Prostate gland (tissue), 2 donors: ENCODE results near the gene CTNNA1. TPM values are rescaled to one million over a fixed set of nuclear protein-coding genes. Genes with fewer than 3 reads are reported as not detected.
"Not testable (repeated sequence)": the region's sequence is repeated elsewhere in the genome, so short reads cannot be mapped to it uniquely, and the experiment has no call there.

ENCODE experiments used
- DNase-seq: peaks from one replicate; pipeline ENCODE4 v3.0.0-alpha.2; 2019; ENCODE audit warnings: low spot score
- H3K27ac ChIP-seq, 2 donors: fragments of 200-600 bp; sonication (generic); 2 replicates each; pipeline ENCODE4 v1.5.1; 2017 to 2019
- H3K27me3 ChIP-seq: fragments of 200-600 bp; sonication (generic); replicated peaks from 2 replicates; pipeline ENCODE4 v1.5.1; 2019; ENCODE audit not compliant: insufficient read depth
- H3K36me3 ChIP-seq, 2 donors: fragments of 200-600 bp; sonication (generic); 1 replicate in 1 of 2; 2 replicates in 1 of 2; pipeline versions ENCODE4 v1.5.1 to v1.8.1; 2017 to 2019
- H3K4me1 ChIP-seq: fragments of 200-600 bp; sonication (generic); replicated peaks from 2 replicates; pipeline ENCODE4 v1.5.1; 2019
- H3K4me3 ChIP-seq, 2 donors: fragments of 200-600 bp; sonication (generic); 2 replicates each; pipeline ENCODE4 v1.5.1; 2017 to 2019
- H3K9me3 ChIP-seq: fragments of 200-600 bp; sonication (generic); 2 replicates; pipeline ENCODE4 v1.5.1; 2017
- POLR2A ChIP-seq: fragments of 450-650 bp; IDR thresholded peaks from one replicate; pipeline ENCODE4 v1.6.1; 2016; ENCODE audit warnings: antibody characterized with exemption, mild to moderate bottlenecking
- POLR2AphosphoS5 ChIP-seq: sonication (generic); formaldehyde crosslinking; IDR thresholded peaks from one replicate; pipeline ENCODE4 v1.6.1; 2017; ENCODE audit warnings: antibody characterized with exemption
- WGBS: methylation state at CpG from one replicate; pipeline ENCODE4 v1.1.5; 2018; 5-methylcytosine and 5-hydroxymethylcytosine counted together
- intact Hi-C: fragments of 100-400 bp; cut with DNase I; formaldehyde crosslinking; loops from one replicate; pipeline ENCODE4 v1.14.2; 2022
- total RNA-seq, 2 donors: library from RNA; depleted of rRNA; stranded (reverse); fragments of >200 nt; gene quantifications; one replicate each; pipeline ENCODE4 v1.1.0, GENCODE V29; 2016
- TF ChIP-seq, protein P1 (sequence below), 4 experiments: fragments of 200-600 bp in 2 of 4; fragments of 450-650 bp in 2 of 4; sonication (generic) in 2 of 4; IDR thresholded peaks; 1 replicate in 3 of 4; 2 replicates in 1 of 4; pipeline ENCODE4 v1.5.1; 2016 to 2019; ENCODE audit warnings: antibody characterized with exemption in 4 of 4, mild to moderate bottlenecking in 2 of 4, moderate library complexity in 2 of 4

Gene CTNNA1
- total RNA-seq, 2 donors from 2014 or later = 210 to 212 TPM

DNA sequence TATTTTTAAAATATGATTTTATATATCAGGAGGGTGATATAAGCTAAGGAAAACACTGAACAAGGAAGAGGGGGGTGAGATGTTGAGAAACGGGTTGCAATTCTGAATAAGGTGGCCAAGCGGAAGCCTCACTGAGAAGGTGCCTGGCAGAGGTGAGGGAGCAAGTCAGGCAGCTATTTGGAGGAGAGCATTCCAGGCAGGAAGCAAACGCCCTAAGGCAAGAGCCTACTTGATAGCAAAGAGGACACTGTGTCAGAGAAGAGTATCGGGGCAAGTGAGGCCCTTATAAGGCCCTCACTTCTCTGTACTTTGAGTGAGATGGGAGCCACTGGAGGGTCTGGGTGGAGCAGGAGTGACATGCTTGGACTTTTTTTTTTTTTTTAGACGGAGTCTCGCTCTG, 8.0 kb upstream of the CTNNA1 start:
- intact Hi-C loops = no loop called here
- TF ChIP-seq POLR2A (no peak), POLR2AphosphoS5 (no peak)
- TF ChIP-seq, protein P1, sequence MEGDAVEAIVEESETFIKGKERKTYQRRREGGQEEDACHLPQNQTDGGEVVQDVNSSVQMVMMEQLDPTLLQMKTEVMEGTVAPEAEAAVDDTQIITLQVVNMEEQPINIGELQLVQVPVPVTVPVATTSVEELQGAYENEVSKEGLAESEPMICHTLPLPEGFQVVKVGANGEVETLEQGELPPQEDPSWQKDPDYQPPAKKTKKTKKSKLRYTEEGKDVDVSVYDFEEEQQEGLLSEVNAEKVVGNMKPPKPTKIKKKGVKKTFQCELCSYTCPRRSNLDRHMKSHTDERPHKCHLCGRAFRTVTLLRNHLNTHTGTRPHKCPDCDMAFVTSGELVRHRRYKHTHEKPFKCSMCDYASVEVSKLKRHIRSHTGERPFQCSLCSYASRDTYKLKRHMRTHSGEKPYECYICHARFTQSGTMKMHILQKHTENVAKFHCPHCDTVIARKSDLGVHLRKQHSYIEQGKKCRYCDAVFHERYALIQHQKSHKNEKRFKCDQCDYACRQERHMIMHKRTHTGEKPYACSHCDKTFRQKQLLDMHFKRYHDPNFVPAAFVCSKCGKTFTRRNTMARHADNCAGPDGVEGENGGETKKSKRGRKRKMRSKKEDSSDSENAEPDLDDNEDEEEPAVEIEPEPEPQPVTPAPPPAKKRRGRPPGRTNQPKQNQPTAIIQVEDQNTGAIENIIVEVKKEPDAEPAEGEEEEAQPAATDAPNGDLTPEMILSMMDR (IDR thresholded peaks at IDR 0.05) = no peak
- Histone ChIP-seq H3K27ac (no peak overlapping the region), H3K36me3 (no peaks in the 10 kb centered on the region), H3K27me3 (no peaks in the 10 kb centered on the region), H3K4me3 (no peak overlapping the region), H3K9me3 (no peaks in the 10 kb centered on the region), H3K4me1 (no peaks in the 10 kb centered on the region)
- 93% methylated on average over 6 of the region's 6 CpGs for WGBS
- no peak for DNase-seq

DNA sequence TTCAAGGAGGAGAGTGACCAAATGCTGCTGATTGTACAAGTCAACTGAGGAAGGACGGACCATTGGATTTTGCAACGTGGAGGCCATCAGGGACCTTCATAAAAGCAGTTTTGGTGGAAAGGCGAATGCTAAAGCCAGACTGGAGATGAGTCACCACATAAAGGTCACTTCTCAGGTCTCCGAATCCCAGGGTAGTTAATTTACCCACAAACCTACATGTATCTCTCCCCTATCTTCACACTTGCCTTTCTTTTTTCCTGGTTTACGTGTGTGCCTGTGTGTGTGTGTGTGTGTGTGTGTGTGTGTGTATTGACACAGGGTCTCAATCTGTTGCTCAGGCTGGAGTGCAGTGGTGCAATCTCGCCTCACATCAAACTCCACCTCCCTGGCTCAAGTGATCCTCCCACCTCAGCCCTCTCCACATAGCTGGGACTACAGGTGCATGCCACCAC, 4.6 kb upstream of the CTNNA1 start:
- H3K4me1 ChIP-seq = no peaks in the 10 kb centered on the region
- intact Hi-C loops = no loop called here
- H3K36me3 ChIP-seq = no peaks in the 10 kb centered on the region
- no peaks in the 10 kb centered on the region for H3K27me3 ChIP-seq
- no peak for TF ChIP-seq POLR2AphosphoS5
- TF ChIP-seq, protein P1 (IDR thresholded peaks at IDR 0.05) = no peak
- TF ChIP-seq POLR2A = no peak
- H3K4me3 ChIP-seq = no peak overlapping the region
- no peak overlapping the region for H3K27ac ChIP-seq
- no peaks in the 10 kb centered on the region for H3K9me3 ChIP-seq
- DNase-seq = no peak
- WGBS = 83% methylated on average over 6 of the region's 6 CpGs

DNA sequence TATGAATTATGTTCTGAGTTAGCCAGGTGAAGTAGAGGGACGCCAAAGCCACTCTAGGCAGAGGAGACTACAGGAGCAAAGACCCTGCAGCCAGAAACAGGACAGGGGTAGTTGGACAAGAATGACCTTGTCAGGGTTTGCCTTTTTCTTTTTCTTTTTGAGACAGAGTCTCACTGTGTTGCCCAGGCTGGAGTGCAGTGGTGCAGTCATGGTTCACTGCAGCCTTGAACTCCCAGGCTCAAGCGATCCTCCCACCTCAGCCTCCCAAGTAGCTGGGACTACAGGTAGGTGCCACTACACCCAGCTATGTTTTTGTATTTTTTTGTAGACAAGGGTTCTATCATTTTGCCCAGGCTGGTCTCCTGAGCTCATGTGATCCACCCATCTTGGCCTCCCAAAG, 1.9 kb upstream of the CTNNA1 start:
- H3K4me3 ChIP-seq, H3K9me3 ChIP-seq, H3K27ac ChIP-seq, H3K27me3 ChIP-seq, DNase-seq, H3K4me1 ChIP-seq, H3K36me3 ChIP-seq: not testable (repeated sequence)
- 100% methylated on average over 2 of the region's 2 CpGs for WGBS
- intact Hi-C loops = loop anchor here (5.0 to 10.0 kb wide), 2 partner anchors 511 to 813 kb away; partner anchors contain the start of gene UBE2D2

DNA sequence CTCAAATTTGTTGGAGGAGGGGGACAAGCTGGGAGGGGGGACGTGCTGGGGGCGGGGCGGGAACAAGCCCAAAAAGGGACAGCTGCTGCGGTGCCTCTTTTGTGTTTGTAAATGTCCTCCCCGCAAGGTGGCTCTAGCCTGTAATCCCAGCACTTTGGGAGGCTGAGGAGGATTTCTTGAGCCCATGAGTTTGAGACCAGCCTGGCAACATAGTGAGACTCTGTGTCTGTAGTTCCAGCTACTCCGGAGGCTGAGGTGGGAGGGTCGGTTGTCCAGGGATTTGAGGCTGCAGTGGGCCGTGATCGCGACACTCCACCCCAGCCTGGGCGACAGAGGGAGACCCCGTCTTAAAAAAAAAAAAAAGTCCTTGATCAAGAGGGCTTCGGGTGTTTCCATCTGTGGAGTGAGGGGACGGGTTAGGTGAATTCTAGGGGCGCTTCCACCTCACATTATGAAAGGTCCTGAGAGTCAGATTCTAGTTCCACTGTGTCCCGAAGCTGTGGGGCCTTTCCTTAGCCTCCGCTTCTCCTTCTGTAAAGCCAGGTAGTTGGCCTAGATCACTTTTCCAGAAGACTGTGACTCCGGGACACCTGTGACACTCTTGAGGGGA, 779 bp upstream of the CTNNA1 start:
- Histone ChIP-seq H3K4me1 (no peaks in the 10 kb centered on the region), H3K4me3 (peak overlapping the region; percentile 73 to 84), H3K36me3 (no peaks in the 10 kb centered on the region), H3K9me3 (no peaks in the 10 kb centered on the region), H3K27ac (peak overlapping the region; percentile 98), H3K27me3 (no peaks in the 10 kb centered on the region)
- WGBS = 16% methylated on average over 18 of the region's 18 CpGs
- intact Hi-C loops = loop anchor here (5.0 to 10.0 kb wide), 2 partner anchors 510 to 812 kb away; partner anchors contain the start of gene UBE2D2
- TF ChIP-seq POLR2AphosphoS5 (no peak), POLR2A (no peak)
- TF ChIP-seq, protein P1 (IDR thresholded peaks at IDR 0.05) = peak in 1 of 4 experiments; percentile 35
- DNase-seq = peak; percentile 44

DNA sequence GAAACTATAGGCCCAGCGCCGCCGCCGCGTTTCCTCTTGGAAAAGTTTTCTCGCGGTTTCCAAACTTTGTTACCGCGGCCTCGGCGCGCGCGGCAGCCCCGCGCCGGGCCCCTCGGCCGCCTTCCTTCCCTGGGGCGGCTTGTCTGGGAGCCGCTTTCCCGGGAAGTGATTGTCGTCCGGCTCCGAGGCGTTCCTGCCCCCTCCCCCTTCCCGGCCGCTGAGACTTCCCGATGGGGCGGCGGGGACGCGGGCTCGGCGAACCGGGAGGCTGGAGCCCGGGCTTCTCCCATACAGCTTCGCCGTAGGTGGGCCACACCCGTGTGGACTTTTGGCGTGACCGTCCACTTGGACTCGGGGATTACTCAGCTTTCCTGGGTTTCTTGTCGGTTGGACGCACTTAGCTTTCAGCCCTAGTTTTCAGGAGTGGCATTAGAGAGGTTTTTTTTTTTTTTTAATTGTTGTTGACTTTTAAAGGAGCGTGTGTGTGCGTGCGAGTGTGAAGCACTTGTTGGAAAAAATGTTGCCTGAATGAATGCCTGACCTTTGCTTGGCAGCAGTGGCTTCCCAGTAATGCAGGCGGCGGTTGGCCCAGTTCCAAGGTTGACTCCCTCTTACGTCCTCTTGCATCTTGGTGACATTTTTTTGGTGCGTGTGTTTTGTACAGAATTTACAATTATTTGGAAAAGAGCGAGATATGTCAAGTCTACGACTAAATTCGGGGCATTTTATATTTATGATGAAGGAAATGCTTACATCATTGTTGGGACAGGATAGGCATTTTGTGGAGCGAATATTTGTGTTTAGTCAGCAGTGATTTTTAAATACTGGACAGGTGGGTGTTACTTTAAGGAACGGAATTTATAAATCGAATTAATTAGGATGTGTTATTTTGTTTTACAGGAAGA, 821 bp downstream of the CTNNA1 start:
- DNase-seq = peak; percentile 85
- H3K4me3 ChIP-seq = peak overlapping the region; percentile 73 to 84
- WGBS = under 1% methylated on average over 32 of the region's 58 CpGs
- H3K36me3 ChIP-seq = no peaks in the 10 kb centered on the region
- peak overlapping the region; percentile 98 for H3K27ac ChIP-seq
- no peaks in the 10 kb centered on the region for H3K27me3 ChIP-seq
- no peaks in the 10 kb centered on the region for H3K4me1 ChIP-seq
- no peaks in the 10 kb centered on the region for H3K9me3 ChIP-seq
- intact Hi-C loops = loop anchor here (5.0 to 10.0 kb wide), 2 partner anchors 508 to 811 kb away; partner anchors contain the start of gene UBE2D2
- TF ChIP-seq POLR2AphosphoS5 (peak; percentile 69), POLR2A (no peak)
